Heart left ventricle (tissue), 13 donors: Measurements from ENCODE around the gene GTF3C5.

ENCODE experiments used
- CTCF ChIP-seq, 12 donors: fragments of 200-600 bp; sonication (generic) in 4 of 12; IDR thresholded peaks; one replicate each; pipeline versions ENCODE4 v1.5.0 to v1.8.0; 2018 to 2022; ENCODE audit warnings: antibody characterized with exemption in 12 of 12, mild to moderate bottlenecking in 5 of 12
- POLR2A ChIP-seq, 2 donors: fragments of 450-650 bp; IDR thresholded peaks; one replicate each; pipeline ENCODE4 v1.6.1; 2017; ENCODE audit warnings: antibody characterized with exemption in 2 of 2, mild to moderate bottlenecking in 2 of 2, moderate library complexity in 2 of 2
- donor health status: ischemic (EF 13 %, LVEDD 7.1; RV severe dilation, severe dysfunction).
- donor health status: DM: no; HTN: yes; CAD: no.
- donor health status: DM: no; HTN: no; CAD: no.
- donor health status: ischemic (EF 25% LVEDD 6.9; RV normal size, moderate dysfunction).
- donor health status: ischemic (EF 25% LVEDD 5.7; RV mildly dilated, moderate dysfunction).
- donor health status: ischemic (EF 35%, LVEDD 5.7; RV mildly dilated, moderate dysfunction).
- donor health status: nonischemic (EF 11% LVEDD 7.7; RV severe dilation, severe dysfunction).
- donor health status: DM: yes; HTN: yes; CAD: no.
- donor health status: PGD.
- donor health status: ischemic (EF 29% LVEDD 5.4; RV normal size, mild dysfunction).
- donor health status: nonischemic (EF 23%, LVEDD 6.1; RV moderate dilation, normal function).

GRCh38 chr9:133067006-133067405 is 36.2 kb downstream of the GTF3C5 start:
- TF ChIP-seq CTCF (IDR thresholded peaks at IDR 0.05) (no peak), POLR2A (IDR thresholded peaks at IDR 0.05) (no peak)
